ENCODE measurements around the gene RABGGTA. TPM values are rescaled to one million over a fixed set of nuclear protein-coding genes. Genes with fewer than 3 reads are reported as not detected.

The RABGGTA gene
- total and polyA plus RNA-seq, 10 of the 15 experiments (the other 5 are each of a cell fraction or from before 2014, with no cell fraction given), result 19.1 to 75.6 (median 46.9) TPM

- TF ChIP-seq POU2F2 (IDR thresholded peaks at IDR 0.05; ENCODE audit: borderline replicate concordance, low read depth, low read length) (no peak), NBN (IDR thresholded peaks at IDR 0.05) (peak; percentile 8; the same call in 1 of the 2 replicates), MTA3 (IDR thresholded peaks at IDR 0.05; ENCODE audit: borderline replicate concordance, low read length) (no peak), IRF5 (IDR thresholded peaks at IDR 0.05; ENCODE audit: borderline replicate concordance) (no peak), PML (IDR thresholded peaks at IDR 0.05; ENCODE audit: low read length) (no peak), RELA (IDR thresholded peaks at IDR 0.05; ENCODE audit: borderline replicate concordance, partially characterized antibody) (no peak)
Measured at GRCh38 chr14:24308342-24309124, 37.1 kb upstream of the RABGGTA start (continued).

- ChIA-PET SMC1A (ENCODE audit: uncharacterized antibody, unreplicated experiment) (interaction anchor here (0.7 to 4.9 kb wide), 19 partner anchors 10 to 293 kb away, joined by 3 to 36 read pairs (median 5); partner anchors contain the start of genes IPO4, IRF9, MDP1 and TINF2), RAD21 (ENCODE audit: unreplicated experiment) (interaction anchor here (0.7 to 4.0 kb wide), 28 partner anchors 8 to 718 kb away, joined by 3 to 52 read pairs (median 5); partner anchors contain the start of genes CHMP4A, DHRS1, IPO4 and IRF9), CTCF (interaction anchor here (0.6 to 7.9 kb wide), 63 partner anchors 10 to 1301 kb away, joined by 3 to 149 read pairs (median 4); partner anchors contain the start of genes ADCY4, CHMP4A, DHRS1 and IPO4), POLR2A (interaction anchor here (0.6 to 3.3 kb wide), 12 partner anchors 9 to 193 kb away, joined by 3 to 26 read pairs (median 4); partner anchors contain the start of genes CHMP4A, DCAF11, DHRS1 and IPO4)
- Histone ChIP-seq H3K4me1 (ENCODE audit: control insufficient read depth, insufficient read depth, low read length) (peaks cover 25% of the 10 kb centered on the region), H3K79me2 (ENCODE audit: control insufficient read depth, insufficient read depth, low read length) (no peaks in the 10 kb centered on the region), H3K9me3 (replicated peaks; ENCODE audit: control insufficient read depth, insufficient read depth, low read length) (no peaks in the 10 kb centered on the region), H3K4me2 (ENCODE audit: control insufficient read depth, insufficient read depth) (no peak within 1 kb of the TSS), H3K4me3 (no peak within 1 kb of the TSS), H3K27me3 (replicated peaks in 1 of 2; ENCODE audit: control insufficient read depth in 2 of 2, insufficient read depth in 2 of 2, low read length in 1 of 2) (no peaks in the 10 kb centered on the region), H3K9ac (ENCODE audit: control insufficient read depth, insufficient read depth, low read length) (no peak within 1 kb of the TSS), H3K36me3 (ENCODE audit: control insufficient read depth in 2 of 2, insufficient read depth in 2 of 2, low read length in 1 of 2) (peaks cover 14 to 25% of the 10 kb centered on the region in 2 experiments), H2AFZ (ENCODE audit: control insufficient read depth, low read depth, low read length) (no peak within 1 kb of the TSS), H4K20me1 (ENCODE audit: control insufficient read depth, insufficient read depth) (no peaks in the 10 kb centered on the region), H3K27ac (ENCODE audit: control insufficient read depth, insufficient read depth) (peak within 1 kb of the TSS; percentile 64)
- FAIRE-seq (peak; percentile 94), ATAC-seq (peak; percentile 57), DNase-seq (ENCODE audit: low read depth, low spot score) (no peak)
- in situ Hi-C loops (cut with MboI) (no loop called here), intact Hi-C loops (cut with micrococcal nuclease; ENCODE audit: unreplicated experiment) (no loop called here)
- WGBS (ENCODE audit: insufficient coverage, insufficient replicate concordance, low lambda C conversion rate, missing lambda C conversion rate), result 53% methylated on average over 6 of the region's 6 CpGs
- BruUV-seq (replicated peaks), result no TSS peak
- TF ChIP-seq CTCF (IDR thresholded peaks at IDR 0.05 in 2 of 3, conservative IDR thresholded peaks at IDR 0.05 in 1 of 3; ENCODE audit: control insufficient read depth in 2 of 3, extremely low read depth in 1 of 3, insufficient read depth in 1 of 3, low read depth in 3 of 3, low read length in 3 of 3), result peak; percentile 82 to 95 (median 92)
- no peak for TF ChIP-seq LARP7 (IDR thresholded peaks at IDR 0.05)
- TF ChIP-seq MYC (IDR thresholded peaks at IDR 0.05; ENCODE audit: insufficient read depth, insufficient read length, insufficient replicate concordance, low read length, severe bottlenecking), result no peak
- no peak for TF ChIP-seq CBX5 (IDR thresholded peaks at IDR 0.05; ENCODE audit: low read depth)
- TF ChIP-seq CUX1 (IDR thresholded peaks at IDR 0.05; ENCODE audit: insufficient replicate concordance, low read depth, low read length), result no peak
Measured at GRCh38 chr14:24307575-24308341, 36.4 kb upstream of the RABGGTA start, which contains the start of gene CIDEB. Gene CIDEB (minus strand): TSS chr14:24307977. CDS start chr14:24307858, 119 bp downstream.

All from GM12878 (cell line).